ENCODE measurements around the gene CELF2.
"Not testable (repeated sequence)": the region's sequence is repeated elsewhere in the genome, so short reads cannot be mapped to it uniquely, and the experiment has no call there.

Gene CELF2

GRCh38 chr10:11017570-11018431 is at the start of gene CELF2:
Gene CELF2, plus strand, starts transcription at chr10:11017872. Its CDS starts 218 bp downstream, at chr10:11018090.
- peak; percentile 40 for DNase-seq

DNA sequence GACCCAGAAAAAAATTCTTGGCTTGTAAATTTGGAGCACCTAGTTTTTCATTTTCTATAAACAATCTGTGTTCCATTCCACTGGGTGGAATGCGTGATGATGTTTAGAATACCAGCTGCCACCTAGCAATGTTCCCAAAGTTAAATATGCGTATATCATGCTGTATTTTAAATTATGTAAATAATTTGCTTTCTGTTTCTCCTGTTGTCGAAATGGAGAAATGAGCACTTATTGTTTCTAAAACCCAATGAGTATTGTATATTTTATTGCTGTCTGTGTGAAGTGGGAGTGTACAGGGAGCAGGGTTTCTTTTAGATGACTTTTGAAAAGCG is 49.4 kb upstream of the CELF2 start:
- DNase-seq = no peak

GRCh38 chr10:10973310-10973709 is 44.4 kb upstream of the CELF2 start:
- DNase-seq = no peak

DNA sequence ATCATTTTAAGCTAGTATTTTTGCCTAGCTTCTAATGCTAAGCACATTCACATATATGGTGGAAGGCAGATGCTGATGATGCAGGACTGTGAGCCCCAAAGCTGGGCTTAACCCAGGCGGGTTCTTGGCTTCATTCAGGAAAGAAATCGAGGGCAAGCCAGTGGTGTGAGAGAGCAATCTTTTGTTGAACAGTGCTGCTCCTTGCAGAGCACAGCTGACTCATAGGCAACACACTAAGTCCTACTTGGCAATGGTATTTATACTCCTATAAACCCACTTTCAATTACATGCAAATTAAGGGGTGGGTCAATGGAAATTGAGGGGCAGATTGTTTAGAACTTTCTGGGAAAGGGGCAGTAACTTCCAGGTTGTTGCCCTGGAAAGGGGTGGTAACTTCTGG is 42.0 kb upstream of the CELF2 start:
- no peak for DNase-seq

DNA sequence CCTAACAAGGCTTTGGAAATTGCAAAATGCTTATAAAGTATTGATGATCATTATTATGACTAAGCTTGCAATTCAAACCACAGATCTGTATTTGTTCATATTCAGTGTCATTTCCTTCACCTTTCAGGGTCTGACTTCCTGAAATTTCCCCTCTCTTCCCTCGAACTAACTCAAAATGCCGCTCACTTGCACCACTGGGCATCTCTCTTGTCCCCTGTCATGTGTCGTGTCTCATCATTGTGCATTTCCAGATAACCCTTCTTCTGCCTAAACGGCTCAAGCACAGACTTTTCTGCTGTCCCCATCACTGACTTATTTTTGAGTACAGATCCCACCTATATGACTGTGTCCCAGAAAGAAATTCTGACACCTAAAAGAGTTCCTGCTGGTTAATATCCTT is 41.0 kb upstream of the CELF2 start:
- no peak for DNase-seq

- no peak for DNase-seq
Observed at GRCh38 chr10:10977226-10977956, 40.3 kb upstream of the CELF2 start.

DNA sequence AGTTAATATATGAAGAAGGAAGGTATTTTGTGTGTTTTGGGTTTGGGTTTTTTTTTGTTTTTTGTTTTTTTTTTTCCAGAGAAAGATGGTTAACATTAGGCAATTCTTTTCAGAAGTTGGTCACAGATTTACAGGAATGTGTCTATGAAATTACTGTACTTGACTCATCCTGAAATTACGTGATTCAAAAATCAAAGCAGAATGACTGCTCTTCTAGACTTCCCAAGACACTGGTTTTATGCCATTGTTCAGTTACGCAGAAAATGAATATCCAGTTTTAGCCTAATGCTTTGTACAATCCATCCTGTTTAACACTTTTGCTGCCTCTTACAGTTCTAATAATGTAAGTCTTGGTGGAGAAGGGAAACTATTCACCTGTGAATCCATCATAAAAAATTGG is 39.7 kb upstream of the CELF2 start:
- no peak for DNase-seq

- DNase-seq = no peak
Observed at GRCh38 chr10:10985361-10985760, 32.3 kb upstream of the CELF2 start.

DNA sequence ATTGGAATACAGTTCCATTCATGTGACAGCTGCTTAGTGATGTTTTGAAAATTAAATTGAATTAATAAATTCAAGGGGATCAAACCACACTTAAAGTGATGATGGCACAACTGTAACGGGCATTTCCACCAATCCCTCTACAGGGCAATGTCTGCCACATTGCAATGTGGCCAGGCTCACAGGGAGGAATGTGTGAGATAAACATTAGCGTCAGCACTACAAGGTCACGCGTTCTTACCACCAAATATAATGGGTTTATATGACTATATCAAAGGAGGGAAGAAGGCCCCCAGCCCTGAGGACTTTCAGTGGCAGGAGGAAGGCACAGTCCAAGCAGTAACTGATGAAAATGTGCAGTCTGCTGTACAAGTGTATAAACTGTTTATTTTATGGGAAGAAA is 31.1 kb upstream of the CELF2 start:
- no peak for DNase-seq

- DNase-seq = no peak
Observed at GRCh38 chr10:10987111-10987510, 30.6 kb upstream of the CELF2 start.

DNA sequence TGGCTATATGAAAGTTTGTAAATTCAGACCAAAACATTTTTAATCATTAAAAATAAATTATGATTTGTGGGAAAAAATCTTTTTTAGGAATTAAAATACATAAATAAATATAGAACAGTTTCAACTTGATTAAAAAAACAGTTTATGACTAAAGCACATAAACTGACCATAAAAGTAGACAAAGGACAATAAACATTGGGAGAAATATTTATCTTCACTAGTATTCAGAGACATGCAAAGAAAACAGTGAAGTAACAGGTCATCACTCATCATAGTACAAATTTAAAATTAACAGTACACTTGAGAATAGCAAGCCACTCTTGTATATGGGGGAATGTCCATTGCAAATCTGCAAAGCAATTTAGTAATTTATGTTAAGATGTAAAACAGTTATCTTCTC is 28.0 kb upstream of the CELF2 start:
- no peak for DNase-seq

GRCh38 chr10:10991144-10991543 is 26.5 kb upstream of the CELF2 start:
- no peak for DNase-seq

DNA sequence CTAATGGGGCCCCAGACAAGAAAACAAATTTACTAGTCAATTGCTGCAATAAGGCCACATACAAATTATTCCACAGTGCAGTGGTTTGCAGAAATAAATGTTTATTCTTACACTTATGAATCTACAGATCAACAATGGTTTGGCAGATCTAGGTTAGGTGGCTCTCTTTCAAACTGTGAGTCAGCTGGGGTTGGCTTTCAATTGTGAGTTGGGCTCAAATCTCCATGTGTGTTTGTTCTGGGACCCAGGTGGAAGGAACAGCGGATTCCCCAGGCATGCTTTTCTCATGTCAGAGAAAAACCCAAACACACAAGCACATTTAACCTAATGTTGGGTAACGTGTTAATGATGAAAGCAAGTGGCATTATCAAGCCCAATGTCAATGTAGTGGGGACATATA is 25.6 kb upstream of the CELF2 start:
- DNase-seq = no peak

GRCh38 chr10:10992961-10993714 is 24.5 kb upstream of the CELF2 start:
- no peak for DNase-seq

DNA sequence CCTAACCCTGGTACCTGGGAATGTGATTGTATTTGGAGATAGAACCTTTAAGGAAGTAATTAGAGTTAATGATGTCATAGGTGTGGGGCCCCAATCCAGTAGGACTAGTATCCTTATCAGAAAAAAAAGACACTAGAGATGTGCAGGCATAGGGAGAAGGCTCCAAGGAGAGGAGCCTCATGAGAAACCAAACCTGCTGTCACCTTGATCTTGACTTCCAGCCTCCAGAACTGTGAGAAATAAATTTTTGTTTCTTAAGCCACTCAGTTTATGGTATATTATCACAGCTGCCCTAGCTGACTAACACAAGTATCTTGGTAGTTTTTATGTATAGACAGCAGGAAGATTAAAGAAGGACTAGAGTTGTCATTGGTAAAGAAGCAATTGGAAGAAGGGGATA is 23.9 kb upstream of the CELF2 start:
- no peak for DNase-seq

DNA sequence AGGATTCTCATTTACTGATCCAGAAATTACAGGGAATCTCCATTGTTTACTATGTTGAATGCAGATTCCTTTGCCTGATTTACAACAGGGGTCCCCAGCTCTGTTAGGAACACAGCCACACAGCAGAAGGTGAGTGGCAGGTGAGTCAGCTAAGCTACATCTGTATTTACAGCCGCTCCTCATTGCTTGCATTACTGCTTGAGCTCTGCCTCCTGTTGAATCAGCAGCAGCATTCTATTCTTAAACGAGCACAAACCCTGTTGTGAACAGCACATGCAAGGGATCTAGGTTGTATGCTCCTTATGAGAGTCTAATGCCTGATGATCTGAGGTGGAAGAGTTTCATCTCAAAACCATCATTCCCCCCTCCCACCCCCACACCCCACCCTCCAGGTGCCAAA is 23.3 kb upstream of the CELF2 start:
- DNase-seq = no peak

DNA sequence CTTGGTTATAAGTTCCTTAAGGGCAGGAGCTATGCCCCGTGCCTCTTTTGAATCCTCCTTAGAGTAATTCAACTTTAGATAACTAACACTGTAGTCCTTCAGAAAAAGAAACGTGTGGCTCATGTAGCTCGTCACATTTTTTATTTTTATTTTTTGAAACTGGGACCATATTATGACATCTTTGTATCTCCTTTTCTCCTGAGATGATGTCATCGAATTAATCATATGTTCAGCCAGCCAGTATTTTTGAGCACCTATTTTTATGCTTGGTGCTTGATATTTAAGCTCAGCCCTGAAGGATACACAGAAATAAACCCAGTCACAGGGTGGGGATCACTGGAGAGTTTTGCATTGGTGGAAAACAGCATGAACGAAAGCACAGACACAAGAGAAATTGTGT is 22.6 kb upstream of the CELF2 start:
- no peak for DNase-seq

DNA sequence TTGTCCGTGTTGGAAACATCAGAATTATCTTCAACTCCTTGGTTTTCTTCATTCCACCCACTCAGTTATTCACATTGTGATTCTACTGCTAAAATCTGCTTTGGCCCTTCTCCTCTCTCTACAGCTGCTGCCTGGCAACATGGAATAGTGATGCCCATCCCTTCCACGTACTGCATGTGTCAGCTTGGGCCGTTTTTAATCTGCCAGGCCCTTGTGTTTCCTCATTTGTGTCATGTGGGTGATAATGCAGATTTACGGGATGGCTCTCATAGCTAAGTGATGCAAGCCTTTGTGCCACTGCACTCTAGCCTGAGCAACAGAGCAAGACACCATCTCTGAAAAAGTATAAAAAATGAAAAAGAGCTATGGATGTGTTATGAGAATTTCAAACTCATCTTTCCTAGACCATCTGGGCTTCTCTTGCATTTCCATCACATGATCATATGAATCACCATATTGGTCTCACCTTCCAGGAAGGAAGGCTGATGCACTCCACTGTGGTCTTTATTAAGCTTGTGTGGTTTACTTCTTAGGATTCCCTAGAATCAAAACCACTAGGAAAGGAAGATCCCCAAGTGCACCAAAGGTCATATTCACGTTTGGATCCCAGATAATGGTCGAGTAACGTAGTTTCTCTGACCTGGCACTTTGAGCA is 20.6 kb upstream of the CELF2 start:
- DNase-seq = no peak

DNA sequence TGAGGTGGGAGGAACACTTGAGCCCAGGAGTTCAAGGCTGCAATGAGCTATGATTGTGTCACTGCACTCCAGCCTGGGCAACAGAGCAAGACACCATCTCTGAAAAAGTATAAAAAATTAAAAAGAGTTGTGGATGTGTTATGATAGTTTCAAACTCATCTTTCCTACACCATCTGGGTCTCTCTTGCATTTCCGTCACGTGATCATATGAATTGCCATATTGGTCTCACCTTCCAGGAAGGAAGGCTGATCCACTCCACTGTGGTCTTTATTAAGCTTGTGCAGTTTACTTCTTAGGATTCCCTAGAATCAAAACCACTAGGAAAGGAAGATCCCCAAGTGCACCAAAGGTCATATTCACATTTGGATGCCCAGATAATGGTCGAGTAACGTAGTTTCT is 18.2 kb upstream of the CELF2 start:
- not testable (repeated sequence) for DNase-seq

DNA sequence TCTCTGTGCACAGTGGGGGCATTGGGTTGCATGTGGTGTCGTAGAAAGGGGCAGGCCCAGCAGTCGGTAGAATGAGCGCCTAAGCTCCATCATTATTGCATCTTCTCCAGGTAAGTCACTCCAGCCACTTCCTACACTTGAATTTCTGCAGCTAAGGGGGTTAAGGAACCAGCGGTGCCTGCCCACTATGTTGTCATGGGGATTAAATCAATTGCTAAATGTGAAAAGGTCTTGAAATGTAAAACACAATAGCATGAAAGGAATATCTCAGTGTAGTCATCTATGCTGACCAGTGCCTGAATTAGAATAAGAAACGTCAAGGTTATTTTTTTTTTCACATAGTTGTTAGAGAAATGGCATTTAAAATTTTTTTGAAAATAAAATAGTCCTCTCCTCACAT is 15.2 kb upstream of the CELF2 start:
- no peak for DNase-seq

GRCh38 chr10:11002916-11003315 is 14.8 kb upstream of the CELF2 start:
- no peak for DNase-seq

GRCh38 chr10:11003679-11004078 is 14.0 kb upstream of the CELF2 start:
- DNase-seq = no peak

Data from midbrain (tissue), 1 donor.